ENCODE measurements around the gene C1QTNF1.
"Not testable (repeated sequence)": the region's sequence is repeated elsewhere in the genome, so short reads cannot be mapped to it uniquely, and the experiment has no call there.

C1QTNF1 gene

DNA sequence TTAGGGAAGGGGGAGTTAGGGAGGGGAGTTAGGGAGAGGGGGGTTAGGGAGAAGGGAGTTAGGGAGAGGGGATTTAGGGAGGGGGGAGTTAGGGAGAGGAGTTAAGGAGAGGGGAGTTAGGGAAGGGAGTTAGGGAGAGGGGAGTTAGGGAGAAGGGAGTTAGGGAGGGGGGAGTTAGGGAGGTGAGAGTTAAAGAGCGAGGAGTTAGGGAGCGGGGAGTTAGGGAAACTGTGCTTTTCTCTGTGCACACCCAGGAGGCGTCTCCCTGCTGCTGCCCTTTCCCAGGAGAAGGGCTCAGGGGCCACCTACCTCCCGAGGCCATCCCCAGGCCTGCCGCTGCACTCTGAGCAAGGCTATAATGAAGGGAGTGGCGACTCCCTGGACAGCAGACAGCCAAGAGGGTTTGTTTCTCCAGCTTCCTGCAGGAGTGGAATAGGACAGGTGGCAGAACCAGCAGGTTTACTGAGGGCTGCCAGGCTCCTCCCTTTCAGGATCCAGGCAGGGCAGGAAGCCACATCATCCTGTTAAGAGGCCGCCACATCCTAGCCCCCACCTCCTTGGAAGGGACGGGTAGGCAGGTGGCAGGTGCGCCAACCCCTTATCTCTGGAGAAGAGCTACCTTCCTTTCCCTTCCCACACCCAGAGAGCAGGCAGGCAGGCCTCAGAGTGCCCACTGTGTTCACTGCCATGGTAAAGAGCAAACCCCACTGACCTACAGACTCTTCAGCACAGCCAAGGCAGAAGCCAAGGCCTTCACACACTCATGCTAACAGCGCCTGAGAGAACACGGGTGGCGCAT lies 18.7 kb upstream of the C1QTNF1 start:
- no peak for DNase-seq (ENCODE audit: low spot score)

DNA sequence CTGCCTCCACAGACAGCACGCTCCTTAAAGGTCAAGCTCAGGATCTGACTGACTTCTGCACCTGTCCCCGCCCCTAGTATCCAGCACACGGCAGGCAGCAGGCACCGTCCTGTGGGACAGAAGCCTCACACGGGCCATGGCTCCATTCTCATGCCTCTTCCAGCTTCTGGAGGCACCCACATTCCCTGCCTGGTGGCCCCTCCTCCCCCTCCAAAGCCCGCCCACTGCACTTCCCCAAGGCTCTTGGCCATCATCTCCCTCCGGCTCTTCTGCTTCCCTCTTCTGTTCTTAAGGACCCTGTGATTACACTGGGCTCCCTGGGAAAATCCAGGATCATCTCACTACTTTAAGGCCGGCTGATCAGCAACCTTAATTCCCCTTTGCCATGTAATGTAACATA lies 17.9 kb upstream of the C1QTNF1 start:
- DNase-seq (ENCODE audit: low spot score), result no peak

DNA sequence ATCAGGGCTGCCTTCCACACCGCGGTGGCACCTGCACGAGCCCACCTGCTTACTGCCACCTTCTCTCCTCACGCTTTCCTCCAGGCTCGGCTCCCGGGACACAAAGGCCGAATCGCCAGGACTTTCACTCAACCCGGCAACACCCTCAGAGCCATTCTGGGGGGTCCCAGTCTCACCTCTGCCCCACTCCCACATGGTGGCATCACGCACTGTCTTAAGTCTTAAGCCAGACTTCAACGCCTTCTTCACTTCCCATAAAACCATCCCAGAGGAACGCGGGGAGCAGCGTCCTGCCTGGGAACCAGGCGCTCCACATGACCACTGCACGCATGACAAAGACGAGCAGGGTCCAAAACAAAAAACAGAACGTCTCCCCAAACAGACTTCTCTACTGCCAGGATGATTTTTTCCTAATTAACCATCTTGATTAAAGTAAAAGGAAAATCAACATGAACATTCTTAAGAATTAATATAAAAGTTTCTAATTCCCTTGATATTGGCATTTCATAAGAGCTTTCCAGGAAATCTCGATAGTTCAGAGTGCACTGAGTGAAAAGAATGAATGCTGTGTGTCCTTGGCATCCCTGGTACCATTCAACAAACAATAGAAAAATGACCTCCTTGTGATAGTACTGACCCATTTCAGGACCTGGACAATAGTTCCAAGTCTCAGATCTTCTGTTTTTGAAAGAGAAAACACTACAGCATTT lies 17.0 kb upstream of the C1QTNF1 start:
- no peak for DNase-seq (ENCODE audit: low spot score)

DNA sequence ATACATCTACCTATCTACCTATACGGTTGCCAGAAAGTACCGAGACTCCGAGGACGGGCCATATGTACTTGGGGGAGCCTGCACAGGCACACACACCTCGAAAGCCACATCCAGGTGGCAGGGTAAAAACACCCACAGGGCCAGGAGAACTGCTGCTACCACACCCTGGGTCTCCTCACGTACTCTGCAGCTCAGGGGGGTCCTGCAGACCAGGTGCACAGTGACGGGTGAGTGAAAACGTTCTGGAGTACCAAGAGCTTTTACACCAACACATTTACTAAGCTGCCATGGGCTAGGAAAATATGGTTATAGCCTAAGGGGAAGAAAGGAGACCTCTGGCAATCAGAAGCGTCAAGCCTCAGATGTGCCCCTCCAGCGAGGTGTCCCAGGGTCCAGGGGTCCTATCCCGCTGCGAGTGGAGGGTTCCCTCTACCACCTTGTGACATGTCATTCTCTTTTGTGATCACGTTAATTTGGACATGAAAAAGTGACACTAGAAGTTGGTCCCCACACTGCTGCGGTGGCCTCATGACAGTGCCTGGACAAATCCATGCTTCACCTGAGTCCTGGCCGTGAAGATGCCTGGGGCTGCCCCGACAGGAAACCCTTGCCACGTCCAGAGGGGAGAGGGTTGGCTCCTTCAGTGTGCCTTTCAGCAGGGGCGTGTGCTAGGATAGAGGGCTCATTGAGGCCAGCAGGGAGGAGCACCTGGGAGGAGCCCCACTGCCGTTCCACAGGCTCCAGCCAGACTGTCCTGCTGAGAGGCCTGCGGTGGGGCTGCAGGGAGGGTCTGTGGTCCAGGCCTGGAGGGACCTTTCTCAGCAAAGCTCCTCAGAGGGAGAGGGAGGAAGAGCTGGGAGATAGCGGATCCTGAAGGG lies 16.2 kb upstream of the C1QTNF1 start:
- no peak for DNase-seq (ENCODE audit: low spot score)

DNA sequence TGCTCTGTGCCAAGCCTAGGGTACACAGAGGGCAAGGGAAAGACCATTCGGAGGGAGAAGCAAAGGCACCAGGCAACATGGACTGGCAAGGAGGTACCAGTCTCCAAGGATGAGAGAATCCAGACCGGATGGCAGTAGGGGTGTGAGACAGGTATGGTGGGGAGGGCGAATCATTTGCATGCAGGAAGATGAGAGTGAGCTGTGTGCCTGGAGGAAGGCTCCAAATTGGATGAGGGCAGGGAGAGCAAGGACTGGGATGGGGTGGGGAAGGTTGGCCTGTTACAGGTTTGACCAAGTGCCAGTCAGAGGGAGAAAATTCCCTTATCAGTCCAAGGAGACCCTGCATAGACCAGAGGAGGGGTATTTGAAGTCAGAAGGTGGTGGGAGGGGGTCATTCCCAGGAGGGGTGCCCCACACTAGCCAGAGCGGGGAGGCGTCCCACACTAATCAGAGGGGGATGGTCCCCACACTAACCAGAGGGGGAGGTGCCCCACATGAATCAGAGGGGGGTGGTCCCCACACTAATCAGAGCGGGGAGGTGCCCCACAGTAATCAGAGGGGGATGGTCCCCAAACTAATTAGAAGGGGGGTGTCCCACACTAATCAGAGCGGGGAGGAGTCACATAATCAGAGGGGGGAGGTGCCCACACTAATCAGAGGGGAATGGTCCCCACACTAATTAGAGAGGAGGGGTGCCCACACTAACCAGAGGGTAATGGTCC lies 15.1 kb upstream of the C1QTNF1 start:
- DNase-seq (ENCODE audit: low spot score), result no peak

DNA sequence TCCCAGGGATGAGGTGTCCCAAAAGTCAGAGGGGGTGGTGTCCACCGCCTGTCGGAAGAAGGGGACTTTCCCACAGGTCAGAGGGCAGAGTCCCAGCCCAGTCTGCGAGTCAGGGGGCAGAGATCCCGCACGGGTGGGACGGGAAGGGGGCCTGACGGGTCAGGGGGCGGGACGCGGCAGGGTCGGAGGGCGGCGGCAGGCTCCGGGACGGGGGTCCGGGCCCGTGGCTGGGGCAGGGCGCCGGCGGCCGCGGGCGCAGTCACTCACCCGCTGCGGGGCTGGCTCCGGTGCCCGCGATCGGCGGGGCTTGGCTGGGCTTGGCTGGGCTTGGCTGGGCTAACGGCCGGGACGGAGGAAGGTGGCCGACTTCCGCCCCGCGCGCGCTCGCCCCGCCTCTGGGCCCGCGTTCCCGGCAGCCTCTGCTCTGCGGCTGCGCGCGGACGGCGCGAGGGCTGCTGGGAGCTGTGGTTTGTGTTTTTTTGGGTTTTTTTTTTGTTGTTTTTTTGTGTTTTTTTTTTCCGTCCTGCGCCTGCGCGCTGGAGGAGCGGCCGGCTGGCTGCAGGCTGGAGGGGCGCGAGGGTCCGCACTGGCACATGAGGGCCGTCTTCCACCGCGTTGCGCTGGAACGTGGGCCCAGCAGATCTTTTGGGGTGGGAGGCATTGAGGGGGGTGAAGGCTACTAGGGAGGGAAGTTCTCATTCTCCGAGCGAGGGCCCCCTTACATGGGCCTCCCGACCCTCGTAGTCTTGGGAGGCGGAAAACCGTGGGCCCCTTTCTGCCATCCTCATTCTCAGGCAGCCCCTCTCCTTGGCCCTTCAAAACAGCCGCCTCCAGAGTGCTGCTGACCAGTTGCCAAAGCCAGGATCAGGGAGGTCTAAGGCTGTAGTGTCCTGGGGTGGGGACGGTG lies 14.3 kb upstream of the C1QTNF1 start, which contains the start of gene CANT1:
CANT1 (minus strand) TSS at position 368 of the 907 bp plus-strand sequence. CDS start 12,142 bp downstream, outside the sequence.
- DNase-seq (ENCODE audit: low spot score), result peak; percentile 86

DNA sequence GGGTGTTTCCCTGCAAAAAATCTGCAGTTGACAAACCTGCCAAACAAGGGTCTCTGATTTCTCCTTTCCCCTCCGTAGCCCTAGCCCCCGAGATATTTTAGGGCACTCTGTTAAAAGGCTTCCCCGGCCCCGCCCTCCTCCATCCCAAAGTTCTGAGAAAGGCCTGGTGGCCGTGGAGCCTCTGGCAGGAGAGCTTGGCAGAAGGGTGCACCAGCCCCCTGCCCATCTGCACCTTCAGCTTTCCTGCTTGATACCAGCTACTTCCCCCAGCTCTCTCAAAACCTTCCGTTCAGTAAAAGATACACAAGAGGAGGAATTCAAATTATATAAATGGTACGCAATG lies 13.7 kb upstream of the C1QTNF1 start:
- DNase-seq (ENCODE audit: low spot score), result no peak

DNA sequence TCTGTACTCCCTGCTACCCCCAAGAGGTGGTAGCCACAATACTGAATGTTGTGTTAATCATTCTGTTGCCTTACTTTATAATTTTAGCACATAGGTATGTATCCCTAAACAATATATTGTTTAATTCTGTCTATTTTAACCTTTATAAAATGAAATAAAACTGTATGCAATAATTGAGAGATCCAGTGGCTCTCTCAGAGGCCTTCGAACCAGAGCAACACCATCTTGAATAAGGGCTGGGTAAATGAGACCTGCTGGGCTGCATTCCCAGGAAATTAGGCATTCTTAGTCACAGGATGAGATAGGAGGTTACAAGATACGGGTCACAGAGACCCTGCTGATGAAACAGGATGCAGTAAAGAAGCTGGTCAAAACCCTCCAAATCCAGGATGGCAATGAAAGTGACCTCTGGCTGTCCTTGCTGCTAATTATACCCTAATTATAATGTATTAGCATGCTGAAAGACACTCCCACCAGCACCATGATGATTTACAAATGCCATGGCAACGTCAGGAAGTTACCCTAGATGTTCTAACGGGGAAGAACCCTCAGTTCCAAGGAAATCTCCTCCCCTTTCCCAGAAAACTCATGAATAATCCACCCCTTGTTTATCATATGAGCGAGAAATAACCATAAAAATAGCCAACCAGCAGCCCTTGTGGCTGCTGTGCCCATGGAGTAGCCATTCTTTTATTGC lies 12.4 kb upstream of the C1QTNF1 start:
- no peak for DNase-seq (ENCODE audit: low spot score)

DNA sequence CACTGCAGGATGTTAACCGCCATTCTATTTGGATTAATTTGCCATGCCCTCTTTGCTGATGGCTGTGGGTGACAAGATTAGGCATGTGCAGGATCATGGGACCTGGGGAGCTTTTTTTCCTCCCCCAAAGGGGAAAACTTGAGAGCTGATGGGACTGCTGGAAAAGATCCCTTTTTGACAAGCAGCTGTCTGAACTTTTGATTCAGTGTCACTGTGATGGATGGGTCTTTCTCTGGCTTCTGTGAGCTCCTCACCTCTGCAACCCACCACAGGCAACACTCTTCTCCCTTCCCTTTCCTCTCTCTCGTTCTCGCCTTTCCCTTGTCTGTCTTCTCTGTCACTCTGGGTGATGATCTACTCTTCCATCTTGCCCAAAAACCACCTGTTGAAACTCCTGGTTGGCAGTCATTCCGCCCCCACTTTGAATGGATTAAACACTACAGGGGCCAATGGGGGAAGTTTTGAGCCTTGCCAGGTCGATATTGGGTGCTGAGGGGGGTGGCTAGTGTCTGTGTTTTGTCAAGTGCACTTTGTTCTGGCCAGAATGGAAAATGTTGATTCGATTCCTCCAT lies 11.3 kb upstream of the C1QTNF1 start:
- DNase-seq (ENCODE audit: low spot score), result no peak

DNA sequence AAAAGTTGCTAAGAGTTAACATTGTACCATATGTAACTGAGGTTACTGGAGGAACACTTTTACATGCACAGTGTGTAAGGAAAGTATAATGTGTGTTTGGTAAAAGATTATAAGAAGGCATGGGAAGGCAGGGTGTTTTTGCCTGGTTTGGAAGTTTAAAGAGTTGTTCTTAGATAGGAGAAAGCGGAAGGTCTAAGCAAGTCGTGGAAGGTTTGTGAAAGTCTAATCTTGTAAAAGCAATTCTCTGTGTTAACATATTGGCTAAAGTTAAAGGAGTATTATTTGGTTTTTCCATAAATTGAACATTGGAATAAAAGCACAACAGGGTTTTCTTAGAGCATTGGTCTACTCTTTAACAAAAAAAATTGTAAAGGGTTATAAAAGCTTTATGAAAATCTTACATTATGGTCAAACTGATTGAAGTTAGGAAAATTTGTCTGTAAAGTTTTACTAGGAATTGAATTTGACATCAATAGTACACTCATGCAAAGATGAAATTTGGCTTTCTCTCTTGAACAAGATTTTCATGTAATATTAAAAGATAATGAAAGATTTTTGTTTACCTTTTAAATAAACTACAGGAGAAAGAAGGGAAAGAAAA lies 9.7 kb upstream of the C1QTNF1 start:
- DNase-seq (ENCODE audit: low spot score), result no peak

DNA sequence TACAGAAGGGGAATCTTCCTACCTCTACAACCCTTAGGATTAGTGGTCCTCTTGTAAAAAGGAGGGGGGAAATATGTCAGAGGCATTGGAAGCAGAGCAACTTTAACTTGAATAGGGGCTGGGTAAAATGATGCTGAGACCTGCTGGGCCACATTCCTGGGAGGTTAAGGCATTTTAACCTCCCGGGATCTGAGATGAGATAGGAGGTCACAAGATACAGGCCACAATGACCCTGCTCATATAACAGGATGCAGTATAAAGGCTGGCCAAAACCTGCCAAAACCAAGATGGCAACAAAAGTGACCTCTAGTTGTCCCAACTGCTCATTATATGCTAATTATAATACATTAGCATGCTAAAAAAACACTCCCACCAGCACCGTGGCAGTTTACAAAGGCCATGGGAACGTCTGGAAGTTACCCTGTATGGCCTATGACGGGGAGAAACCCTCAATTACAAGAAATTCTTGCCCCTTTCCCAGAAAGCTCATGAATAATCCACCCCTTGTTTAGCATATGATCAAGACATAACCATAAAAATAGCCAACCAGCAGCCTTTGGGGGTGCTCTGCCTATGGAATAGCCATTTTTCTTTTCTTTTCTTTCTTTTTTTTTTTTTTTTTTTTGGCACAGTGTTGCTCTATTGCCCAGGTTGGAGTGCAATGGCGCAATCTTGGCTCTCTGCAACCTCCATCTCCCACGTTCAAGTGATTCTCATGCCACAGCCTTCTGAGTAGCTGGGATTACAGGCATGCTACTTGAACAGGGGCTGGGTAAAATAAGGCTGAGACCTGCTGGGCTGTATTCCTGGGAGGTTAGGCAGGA lies 6.2 kb upstream of the C1QTNF1 start:
- no peak for DNase-seq (ENCODE audit: low spot score)

DNA sequence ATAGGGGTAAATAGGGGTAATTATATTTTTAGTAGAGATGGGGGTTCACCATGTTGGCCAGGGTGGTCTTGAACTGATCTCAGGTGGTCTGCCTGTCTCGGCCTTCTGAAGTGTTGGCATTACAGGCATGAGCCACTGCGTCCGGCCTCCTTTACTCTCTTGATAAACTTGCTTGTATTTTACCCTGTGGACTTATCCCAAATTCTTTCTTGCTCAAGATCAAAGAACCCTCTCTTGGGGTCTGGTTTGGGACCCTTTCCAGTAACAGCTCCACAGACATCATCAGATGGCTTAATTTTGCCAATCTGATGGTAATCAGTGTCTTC lies 5.6 kb upstream of the C1QTNF1 start:
- DNase-seq (ENCODE audit: low spot score), result no peak

DNA sequence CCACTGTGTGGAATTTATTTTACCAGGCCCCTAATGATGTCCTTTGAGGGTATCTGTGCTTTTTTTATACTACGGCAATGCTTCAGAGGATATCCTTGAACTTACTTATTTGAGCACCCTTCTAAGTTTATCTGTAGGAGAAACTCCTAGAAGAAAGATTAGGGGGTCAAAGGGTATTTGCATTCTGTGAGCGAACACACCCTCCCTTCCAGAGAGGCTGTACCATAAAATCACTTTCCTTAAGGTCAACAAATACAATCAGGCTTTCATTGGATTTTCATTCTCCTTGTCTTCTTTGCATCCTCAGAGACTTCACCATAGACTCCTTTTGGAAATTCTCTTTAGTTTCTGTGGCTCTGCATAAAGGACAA lies 4.7 kb upstream of the C1QTNF1 start:
- DNase-seq (ENCODE audit: low spot score), result no peak

DNA sequence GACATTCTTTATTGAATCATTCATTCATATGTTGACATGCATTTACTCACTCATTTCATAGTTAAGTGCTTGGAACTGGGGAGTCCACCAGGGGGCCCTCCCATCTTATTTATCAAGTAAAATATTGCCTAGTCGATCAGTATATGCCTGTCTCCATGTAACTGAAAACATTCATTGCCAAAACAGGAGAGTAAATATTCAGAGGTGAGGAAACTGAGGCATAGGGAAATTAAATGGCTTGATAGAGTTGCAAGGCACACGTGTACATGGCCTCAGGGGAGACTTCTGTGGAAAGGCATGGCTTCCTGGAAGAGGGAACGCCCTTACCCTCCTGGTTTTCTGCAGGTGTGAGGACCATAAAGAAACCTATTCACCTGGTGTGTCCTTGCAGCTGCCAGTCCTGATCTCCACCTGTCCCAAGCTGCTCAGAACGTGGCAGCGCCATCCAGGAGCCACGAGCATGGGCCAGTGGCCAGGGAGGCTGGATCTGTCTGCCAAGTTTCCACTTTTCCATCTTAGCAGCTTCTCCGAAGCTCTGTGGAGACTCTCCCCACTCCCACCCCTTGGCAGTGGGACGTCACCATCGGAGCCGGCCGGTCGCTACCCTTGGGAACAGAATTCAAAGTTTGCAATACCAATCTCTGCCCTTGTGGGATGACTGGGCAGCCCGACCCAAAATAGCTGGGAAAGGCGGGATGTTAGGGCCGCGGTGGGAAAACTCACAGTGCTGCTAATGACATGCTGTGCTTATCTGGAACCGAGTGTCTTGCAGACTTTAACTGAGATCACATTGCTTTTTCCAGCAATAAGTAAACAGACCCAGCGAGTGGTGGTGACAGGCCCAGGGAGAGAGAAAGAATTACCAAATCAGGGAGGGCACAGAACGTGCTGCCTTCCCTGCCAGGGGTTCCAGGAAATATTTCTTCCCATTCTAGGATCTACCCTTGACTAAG lies 4.1 kb upstream of the C1QTNF1 start:
- DNase-seq (ENCODE audit: low spot score), result no peak

DNA sequence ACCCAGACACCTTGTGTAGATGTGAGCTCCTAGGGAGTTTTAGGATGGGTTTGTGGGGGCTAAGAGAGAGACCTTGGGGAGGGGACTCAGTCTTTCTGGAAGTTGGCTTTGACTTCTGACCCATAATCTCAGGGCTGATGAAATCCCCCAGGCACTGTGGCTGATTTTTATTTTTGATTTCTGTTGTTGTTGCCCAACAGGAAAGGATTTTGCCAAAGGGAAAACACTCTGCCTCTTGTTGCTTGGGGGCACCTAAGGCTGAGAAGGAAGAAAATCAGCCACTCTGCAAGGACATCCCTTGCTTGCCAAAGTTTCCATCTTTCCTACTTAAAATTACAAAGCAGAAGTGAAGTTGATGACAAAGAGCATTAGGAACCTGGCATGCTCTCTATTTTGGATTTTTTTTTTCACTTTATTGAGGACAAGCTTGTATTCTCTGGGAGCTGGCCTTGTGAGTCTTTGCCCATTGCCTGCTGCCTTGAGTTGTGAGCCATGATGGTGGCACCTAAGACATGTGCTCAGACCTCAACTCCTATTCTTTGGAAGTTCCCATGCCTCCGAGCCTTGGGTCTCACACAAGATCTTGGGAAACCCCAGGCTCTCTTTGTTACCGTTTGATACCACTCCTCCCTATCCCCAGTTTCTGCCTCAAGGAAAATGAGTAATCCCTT lies 3.2 kb upstream of the C1QTNF1 start:
- no peak for DNase-seq (ENCODE audit: low spot score)

DNA sequence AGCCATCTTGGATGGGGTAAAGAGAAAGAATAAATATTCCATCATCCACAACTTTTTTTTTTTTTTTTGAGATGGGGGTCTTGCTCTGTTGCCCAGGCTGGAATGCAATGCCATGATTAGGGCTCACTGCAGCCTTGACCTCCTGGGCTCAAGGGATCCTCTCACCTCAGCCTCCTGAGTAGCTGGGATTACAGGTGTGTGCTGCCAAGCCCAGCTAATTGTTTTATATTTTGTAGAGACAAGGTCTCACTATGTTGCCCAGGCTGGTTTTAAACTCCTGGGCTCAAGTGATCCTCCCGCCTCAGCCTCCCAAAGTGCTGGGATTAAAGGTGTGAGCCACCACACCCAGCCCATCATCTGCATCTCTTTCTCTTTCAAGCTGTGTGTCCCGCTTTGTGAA lies 2.0 kb upstream of the C1QTNF1 start:
- DNase-seq (ENCODE audit: low spot score), result not testable (repeated sequence)

DNA sequence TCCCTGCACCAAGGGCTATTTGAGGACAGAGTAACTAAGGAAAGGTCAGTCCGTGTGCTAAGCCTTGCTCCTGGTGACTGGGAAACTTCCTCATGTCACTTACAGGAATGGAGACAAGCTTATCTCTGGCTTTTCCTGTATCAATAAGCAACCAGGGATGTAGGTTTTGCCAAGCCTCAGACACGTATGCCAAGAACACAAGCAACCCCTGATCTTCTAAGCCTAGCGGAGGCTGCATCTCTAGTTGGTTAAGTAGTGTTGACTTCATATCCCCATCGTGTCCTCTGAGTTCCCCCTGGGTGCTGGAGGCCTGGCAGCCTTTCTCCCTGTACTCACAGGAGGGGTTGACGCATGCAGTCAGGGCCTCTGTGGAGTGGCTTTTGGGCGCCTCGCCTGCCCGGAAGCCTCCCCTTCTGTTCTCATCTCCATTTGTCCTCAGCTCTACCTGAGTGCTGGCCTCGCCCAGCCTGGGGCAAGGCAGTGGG lies 1.4 kb upstream of the C1QTNF1 start:
- no peak for DNase-seq (ENCODE audit: low spot score)
